SH-SY5Y (cell line): ENCODE results near the gene CMTM2.

Experiments used
- GATA2 ChIP-seq: IDR thresholded peaks from 2 replicates; pipeline ENCODE4 v1.6.1; 2011; ENCODE audit warnings: mild to moderate bottlenecking, low read depth, low read length
- GATA3 ChIP-seq: IDR thresholded peaks from 2 replicates; pipeline ENCODE4 v1.6.1; 2011; ENCODE audit warnings: low read depth, mild to moderate bottlenecking, low read length, moderate library complexity

The CMTM2 gene

DNA sequence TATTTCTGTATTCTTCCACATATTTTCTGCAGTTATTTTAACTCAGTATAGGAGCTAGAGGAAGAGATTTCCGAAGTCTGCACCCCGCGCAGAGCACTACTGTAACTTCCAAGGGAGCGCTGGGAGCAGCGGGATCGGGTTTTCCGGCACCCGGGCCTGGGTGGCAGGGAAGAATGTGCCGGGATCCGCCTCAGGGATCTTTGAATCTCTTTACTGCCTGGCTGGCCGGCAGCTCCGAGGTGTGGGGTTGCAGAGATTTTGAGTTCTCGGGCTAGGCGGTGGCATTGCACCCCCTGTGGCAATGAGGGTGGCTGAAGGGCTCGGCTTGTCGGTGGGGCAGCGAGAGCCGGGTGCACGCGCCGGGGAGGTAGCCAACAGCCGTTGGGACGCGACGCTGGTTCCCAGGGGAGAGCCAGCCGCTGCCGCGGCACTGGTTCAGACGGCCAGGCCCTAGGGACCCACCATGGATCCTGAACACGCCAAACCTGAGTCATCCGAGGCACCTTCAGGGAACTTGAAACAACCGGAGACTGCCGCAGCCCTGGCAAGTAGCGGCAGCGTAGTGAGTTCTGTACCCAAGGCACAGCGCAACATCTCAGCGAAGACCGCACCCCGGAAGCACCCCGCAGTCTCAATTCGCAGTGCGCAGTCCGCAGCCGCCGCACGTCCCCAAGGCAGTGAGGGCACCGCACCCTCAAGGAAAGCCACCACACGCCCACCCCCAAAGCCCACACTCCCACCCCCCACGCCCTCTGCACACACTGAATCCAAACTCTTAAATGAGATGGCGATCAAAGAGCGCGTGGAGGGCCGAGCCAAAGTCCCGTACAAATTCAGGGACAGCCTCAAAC is 13.0 kb upstream of the CMTM2 start, which contains the start of gene CMTM1:
TSS of gene CMTM1 (plus strand) at position 389 of the 851 bp plus-strand sequence. CDS start at position 464, 75 bp downstream.
- no peak for TF ChIP-seq GATA2

DNA sequence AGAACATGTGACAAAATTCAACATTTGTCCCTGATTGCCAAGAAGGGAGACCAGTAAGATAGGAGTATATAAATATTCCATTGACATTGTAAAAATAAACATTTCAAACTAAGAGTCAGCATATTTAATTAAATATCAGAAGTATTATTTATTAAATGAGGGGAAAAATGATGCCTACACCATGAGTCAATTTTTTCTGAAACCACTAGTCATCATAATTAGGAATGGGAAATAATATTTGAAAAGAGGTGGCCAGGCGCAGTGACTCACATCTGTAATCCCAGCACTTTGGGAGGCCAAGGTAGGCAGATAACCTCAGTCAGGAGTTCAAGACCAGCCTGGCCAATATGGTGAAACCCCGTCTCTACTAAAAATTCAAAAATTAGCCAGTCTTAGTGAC is 10.9 kb upstream of the CMTM2 start:
- TF ChIP-seq GATA3 (no peak), GATA2 (no peak)

DNA sequence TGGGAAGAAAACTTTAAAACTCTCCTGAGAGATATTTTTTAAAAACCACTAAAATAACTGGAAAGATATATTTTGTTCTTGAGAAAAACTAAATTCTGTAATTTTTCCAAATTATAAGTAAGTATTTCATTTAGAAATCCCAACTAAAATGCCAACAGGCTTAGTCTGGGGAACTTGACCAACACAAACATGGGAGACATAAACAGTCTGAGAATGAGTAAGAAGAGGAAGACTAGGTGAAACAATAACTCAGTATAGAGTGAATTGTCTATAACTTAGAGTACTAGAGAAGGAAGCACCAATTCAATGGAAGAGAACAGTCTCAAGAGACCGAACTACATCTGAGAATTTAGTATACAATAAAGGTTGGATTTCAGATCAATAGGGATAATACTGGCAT is 10.1 kb upstream of the CMTM2 start:
- TF ChIP-seq GATA2 (no peak), GATA3 (no peak)

DNA sequence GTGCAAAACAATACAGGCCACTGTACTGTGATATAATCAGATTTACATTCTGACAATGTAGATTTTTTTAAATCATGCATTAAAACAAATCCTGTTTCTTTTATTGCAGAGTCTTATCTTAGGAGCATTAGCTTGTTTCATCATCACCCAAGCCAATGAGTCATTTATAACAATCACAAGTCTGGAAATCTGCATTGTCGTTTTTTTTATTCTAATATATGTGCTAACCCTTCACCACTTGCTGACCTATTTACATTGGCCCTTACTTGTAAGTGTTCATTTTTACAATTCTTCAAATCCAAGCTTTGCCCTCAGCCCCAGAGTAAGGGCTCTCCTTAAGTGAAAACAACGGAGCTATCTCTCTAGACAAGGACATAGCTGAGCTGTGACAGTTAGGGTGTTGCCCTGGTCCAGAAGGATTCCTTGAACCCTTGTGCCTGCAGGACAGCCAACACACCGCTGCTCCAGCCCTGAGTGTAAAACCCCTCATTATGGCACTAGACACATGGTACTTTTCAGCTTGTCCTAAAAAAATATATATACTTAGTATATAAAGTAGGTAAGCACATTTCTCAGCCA is 9.3 kb upstream of the CMTM2 start:
- no peak for TF ChIP-seq GATA3
- TF ChIP-seq GATA2, result no peak

DNA sequence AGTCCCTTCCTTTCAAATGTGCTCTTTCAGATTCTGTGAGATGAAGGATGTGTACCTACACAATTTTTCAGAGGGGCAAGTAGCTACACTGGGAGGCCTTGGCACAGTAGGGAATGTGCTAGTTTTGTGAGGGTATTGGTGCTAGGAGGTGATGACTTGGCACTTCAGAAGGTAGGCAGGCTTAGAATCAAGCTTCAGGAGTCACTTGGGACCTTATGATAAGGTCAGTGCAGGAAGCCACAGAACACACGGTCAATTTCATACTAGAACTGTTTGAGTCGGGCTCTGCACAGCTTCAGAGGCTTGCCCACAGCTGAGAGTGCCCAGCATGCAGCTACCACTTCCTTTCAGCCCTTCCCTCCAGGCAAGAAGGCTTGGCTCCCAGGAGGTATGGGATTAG is 6.9 kb upstream of the CMTM2 start:
- TF ChIP-seq GATA3 (no peak), GATA2 (no peak)

DNA sequence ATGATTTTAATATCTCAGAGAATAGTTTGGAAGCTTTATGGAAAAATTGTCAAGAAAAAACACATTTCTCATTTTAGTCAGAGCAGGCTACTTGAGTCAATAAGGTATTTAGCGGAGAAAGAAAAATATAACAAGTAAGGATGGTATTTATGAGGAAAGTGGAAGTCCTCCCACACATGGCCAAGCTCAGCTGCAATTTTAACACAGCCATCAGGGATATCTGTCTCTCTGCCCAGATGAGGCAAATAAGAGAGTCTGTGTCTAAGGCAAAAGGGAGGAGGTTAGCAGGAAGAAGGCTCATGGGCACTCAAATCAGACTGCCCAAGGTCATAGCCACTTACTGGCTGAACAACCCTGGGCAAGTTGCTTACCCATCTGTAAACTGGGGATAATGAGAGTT is 5.2 kb upstream of the CMTM2 start:
- no peak for TF ChIP-seq GATA3
- TF ChIP-seq GATA2, result no peak

DNA sequence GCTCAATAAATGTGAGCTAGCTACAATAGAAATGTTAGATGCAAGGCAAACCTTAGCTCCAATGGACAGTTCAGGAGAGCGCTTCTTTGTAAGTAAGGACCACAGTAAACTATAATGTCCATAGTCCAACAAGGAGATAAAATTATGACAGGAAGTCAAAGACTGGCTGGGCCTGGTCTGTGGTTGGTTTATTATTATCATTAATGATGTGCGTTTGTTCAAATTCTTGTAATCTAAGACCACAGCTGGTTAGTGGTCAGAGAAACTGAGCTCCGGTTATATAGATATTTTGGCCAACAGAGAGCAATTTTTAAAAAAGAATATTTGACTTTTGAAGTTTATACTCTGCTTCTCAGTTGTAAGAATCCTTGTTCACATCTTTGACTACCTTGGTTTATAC is 4.7 kb upstream of the CMTM2 start:
- TF ChIP-seq GATA2 (no peak), GATA3 (no peak)

DNA sequence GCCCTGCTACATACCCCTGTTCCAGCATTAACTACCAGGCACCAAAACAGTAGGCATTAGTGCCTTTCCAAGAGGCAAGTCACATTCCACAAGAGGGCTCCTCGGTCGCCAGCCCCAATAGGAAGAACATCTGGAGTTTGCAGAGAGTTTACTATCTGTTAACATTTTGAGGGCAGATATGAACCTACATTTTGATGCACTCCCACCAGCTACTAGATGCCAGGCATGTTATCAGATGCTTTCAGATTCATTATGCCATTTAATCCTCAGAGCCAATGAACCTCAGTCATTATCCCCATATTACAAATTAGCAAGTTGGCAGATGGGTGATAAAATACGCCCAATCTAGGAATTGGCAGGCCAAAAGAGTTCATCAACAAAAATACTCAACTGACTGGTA is 4.2 kb upstream of the CMTM2 start:
- no peak for TF ChIP-seq GATA2
- no peak for TF ChIP-seq GATA3

DNA sequence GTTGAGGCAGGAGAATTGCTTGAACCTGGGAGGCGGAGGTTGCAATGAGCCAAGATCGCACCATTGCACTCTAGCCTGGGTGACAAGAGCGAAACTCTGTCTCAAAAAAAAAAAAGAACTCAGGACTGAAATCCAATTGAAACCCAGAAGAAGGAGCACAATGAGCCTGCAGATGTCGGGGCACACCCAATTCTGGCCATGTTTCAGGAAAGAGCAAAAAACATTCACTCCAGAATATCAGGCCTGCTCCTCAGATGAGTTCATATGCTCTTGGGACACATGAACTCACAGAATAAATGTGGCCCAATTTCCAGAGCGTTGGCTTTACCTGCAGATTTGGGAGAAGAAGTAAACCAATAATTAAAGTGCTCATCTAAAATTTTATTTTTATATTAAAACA is 3.0 kb upstream of the CMTM2 start:
- TF ChIP-seq GATA2 (no peak), GATA3 (no peak)

DNA sequence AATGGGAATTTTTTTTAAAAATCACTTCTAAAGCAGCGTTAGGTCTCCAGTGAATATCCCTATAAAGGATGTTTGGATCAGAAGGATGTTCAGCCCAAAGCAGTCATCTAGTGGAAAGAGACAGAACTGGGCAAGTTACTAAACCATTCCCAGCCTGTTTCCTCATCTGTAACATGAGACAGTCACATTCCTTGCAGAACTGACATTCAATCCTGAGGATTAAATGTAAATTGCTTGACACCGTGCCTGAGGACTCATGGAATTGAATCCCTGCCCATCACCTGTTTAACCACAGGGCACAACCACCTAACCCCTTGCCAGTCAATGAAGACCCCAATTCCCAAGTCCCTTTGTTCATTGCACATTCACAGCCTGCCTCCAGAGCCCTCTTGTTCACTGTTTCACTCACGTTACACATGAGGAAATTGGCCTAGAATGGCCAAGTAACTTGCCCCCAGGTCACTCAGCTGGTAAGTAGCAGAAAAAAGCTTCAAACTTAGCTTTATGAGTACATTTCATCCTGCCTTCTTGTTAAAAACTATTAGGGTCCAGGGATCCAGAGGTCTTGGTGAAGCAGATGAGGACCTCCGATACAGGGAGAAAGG is 1.4 kb downstream of the CMTM2 start:
- no peak for TF ChIP-seq GATA2
- TF ChIP-seq GATA3, result no peak

DNA sequence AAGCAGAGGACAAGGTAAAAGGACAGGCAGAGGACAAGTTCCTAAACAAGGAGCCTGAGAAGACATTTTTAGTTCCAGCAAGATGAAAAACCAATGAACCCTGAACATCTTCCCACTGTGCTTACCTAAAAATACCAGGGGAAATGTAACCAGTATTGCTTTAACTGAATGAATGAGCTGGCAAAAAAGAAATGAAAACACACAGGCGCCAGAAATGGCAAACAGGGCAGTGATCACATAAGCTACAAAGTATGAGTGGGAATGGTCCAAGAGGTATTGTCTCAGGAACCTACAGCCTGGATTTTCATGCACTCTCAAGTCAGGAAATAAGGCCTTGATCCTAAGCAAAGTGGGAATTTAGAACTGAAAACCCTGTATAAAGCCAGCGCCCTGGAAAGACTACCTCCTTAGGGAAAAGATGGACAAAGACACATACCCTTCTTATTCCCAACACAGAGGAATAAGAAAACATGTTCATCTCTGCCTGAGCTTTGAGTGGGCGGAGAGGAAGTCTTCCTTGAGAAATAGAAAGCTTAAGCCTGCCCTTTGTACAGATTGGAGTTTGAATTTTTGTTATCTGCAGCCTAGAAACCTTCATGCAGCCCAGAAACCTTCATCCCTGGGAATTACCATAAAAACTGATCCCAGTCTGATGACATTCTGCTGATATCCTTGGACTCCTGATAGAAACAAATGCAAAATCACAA is 2.1 kb downstream of the CMTM2 start:
- TF ChIP-seq GATA2 (no peak), GATA3 (no peak)

DNA sequence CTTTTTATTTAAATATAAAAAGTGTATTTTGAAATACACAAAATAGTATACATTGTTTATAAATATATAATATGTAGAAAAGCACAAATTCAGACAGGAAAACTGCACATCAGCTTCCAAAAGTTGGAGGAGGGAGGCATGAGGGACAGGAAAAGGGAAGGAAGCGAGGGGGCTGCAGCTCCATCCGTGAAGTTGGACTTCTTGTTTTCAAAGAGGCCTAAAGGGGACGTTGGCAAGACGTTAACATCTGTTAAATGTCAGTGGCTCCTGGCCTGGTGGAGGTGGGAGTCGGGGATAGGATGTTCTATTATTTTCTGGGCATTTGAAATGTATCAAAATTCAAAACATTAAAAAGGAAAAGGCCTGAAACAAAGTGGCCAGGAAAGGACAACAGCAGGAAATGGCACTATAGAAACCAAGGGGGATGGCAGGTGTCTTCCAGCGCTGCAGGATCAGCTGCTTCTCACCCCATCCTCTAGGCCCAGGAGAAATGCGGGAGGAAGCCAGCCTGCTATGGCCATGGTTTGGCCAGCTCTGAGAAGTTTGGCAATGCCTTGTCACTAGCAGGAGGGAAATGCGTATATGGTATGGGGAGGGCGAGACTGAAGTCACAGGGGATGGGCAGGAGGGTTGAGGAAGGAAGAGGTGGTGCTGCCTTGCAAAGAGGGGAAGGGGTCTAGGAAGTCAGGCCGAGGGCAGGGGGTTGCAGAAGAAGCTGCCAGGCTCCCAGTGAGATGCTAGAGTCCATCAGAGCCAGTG is 6.4 kb downstream of the CMTM2 start:
- TF ChIP-seq GATA3, result no peak
- no peak for TF ChIP-seq GATA2

DNA sequence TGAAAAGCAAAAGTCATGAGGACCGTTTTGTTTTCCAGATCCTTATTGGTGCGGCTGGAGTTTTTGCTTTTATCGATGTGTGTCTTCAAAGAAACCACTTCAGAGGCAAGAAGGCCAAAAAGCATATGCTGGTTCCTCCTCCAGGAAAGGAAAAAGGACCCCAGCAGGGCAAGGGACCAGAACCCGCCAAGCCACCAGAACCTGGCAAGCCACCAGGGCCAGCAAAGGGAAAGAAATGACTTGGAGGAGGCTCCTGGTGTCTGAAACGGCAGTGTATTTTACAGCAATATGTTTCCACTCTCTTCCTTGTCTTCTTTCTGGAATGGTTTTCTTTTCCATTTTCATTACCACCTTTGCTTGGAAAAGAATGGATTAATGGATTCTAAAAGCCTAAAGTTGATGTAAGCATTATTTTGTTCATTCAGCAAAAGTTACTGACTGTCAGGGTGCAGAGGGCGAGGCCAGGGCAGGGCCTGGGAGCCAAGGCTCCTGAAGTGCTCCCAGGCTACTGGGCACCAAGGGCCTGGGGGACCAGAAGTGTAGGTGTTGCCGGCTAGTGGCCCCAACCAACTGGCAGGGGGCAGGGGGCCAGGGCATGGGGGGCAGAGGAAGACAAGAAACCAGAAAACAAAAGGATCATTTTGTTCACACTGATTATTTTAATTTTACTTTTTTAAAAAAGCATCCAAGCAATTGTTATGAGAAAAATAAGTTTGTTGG is 8.8 kb downstream of the CMTM2 start:
- no peak for TF ChIP-seq GATA2
- TF ChIP-seq GATA3, result no peak
